ENCODE data around the gene DOK6.

The DOK6 gene

GRCh38 chr18:69691008-69691760, 290.5 kb downstream of the DOK6 start:
- FAIRE-seq, result no peak

DNA sequence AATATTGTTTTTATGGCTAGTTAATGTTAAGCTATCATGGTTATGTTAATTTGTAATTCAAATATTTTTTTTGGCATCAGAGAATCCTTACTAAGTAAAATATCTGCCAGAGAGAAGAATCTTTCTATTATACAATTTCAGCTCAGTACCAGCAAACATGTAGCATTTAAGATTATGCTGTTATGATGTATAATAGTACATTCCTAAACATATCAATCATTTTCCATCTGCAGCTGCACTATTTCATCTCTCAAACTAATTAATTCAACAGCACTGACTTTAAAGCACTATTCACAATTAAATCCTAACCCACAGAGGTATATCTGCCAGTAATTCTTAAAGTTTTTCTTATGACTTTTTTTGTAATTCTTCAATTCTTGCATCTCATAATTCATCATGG, 296.4 kb downstream of the DOK6 start:
- FAIRE-seq, result no peak

DNA sequence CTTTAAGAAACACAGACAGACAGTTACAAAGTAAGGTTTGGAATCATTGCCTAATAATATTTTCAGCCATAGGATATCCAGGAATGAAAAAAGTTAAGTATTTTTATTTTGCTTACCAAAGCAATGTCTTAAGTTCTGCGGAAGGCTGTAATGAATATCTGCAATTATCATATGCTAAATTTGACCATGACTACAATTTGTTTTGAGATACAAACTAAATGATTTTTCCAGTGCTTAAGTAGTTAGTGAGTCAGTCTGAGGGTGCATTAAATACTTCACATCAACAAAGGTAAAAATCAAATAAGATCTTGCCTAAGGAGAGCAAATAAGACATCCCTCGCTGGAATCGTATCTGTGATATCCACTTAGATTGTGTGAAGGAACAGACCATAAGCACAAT, 297.0 kb downstream of the DOK6 start:
- no peak for FAIRE-seq

DNA sequence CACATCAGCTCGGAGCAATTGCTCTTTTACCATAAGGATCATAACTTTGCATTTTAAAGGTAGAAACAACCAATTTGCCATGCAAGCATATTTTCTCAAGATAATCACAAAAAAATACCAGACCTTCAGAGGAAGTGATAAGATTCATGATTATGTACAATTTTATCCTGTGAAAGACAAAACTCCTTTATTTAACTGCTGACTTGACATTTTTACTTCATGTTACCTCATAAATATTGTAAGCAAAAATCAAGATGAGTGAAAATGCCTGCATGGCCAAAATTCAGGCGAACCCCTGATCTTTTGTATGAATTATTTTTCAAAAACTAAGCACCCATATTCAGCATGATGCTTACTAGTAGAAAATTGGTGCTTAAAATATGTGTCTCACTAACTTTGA, 300.6 kb downstream of the DOK6 start:
- FAIRE-seq, result no peak

DNA sequence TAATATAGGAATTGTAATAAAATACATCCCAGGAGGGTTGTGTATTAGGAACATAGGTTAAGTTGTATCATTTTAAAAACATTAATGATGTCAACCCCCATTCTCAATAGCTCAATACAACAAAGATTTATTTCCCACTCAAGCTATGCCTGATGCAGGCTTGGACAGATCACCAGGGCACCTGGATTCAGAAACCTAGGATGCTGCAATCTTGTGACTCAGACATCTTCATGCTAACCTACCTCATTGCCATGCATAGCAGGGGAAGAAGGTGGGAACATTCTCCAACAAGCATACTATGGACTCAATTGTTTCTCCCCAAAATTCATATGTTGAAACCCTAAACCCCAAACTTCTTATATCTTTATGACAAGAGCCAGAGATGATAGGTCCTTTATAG, 302.8 kb downstream of the DOK6 start:
- no peak for FAIRE-seq

GRCh38 chr18:69705987-69706386, 305.3 kb downstream of the DOK6 start:
- FAIRE-seq, result no peak

GRCh38 chr18:69708844-69709243, 308.2 kb downstream of the DOK6 start:
- no peak for FAIRE-seq

- no peak for FAIRE-seq
These were observed 314.6 kb downstream of the DOK6 start for GRCh38 chr18:69715191-69715795.

DNA sequence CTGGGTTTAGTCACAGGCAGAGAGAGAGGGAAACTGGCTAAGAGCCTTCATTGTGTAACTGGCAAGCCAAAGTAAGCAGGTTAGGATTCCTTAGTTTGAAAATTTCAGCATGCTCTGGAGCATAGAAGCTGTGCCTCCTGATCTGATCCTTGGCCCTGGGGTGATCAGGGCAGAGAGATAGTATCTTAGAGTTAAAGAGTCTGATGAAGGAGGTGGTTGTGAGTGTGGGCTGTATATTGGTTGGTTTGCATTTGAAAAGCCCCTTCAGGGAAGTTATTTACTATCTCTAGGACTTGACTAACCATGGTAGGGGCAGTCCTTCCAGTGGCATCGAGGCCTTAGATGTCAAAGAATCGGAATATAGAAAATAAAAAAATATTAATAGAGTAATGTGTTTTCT, 316.9 kb downstream of the DOK6 start:
- no peak for FAIRE-seq

DNA sequence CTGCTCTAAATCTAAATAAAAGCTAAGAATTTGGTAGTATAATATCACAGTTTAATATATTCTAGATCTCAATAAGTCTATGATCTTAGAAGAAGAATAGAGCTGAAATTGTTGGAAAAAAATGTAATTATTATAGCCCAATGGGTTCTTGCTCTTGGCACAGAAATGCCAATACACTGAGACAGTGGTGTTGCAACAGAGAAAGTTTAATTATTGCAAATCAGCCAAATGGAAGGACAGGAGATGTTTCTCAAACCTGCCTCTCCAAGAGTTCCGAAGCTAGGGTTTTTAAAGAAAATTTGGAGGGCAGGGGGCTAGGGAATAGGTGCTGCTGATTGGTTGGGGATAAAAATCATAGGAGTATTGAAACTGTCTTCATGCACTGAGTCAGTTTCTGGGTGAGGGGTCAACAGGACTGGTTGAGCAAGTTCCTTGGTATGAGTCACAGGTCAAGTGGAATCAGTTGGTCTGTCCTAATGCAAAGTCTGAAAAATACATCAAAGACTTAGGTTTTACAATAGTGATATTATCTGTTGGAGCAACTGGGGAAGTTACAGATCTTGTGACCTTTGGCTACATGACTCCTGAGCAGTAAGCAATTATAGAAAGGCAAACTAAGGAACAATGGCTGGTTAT, 318.3 kb downstream of the DOK6 start:
- no peak for FAIRE-seq

GRCh38 chr18:69720422-69720821, 319.7 kb downstream of the DOK6 start:
- no peak for FAIRE-seq

DNA sequence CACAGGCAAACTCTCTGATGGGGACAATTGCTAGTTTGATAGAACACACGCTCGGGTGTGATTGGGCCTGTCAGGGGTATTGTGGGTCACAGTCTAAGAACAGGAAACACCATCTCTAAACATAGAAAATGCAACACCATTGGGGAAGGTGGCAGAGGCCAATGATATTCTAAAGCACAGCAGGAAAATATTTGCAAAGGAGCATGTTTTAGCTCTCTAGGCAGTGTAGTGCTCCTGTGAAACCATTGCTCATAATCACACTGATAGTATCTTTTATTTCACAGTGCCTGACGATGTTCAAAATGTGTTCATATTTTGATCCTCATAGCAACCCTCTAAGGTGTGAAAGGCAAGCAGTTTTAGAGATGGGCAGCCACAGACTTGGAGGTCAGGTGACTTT, 322.7 kb downstream of the DOK6 start:
- FAIRE-seq, result no peak

GRCh38 chr18:69725009-69725408, 324.3 kb downstream of the DOK6 start:
- FAIRE-seq, result no peak

DNA sequence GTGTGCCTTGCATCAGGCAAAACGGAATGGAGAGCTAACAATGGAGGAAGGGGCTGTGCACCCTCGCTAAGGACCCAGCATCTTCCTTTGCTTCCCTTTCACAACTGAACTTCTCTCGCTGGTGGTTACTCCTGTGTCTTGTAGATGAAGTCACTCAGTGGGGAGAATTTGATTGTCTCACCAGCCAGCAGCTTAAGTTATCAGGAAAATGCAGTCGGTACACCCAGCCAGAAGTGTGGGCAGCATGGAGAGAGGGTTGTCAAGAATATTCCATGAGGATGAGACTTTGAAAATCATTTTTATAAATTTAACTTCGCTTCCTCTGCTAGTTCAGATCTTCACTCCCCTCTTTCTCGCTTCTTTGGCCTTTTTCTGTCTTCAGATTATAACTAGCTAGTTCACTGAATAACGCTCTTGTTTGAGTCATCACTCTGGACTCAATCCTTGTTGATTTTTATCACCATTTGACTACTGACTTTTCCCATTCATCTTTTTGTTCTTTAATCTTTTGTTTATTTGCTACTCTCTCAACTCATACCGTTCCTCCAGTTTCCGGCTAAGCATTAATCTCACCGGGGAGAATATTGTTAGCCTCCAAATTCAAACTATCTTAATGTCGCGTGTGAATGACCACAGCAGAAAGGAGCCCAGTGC, 325.3 kb downstream of the DOK6 start:
- FAIRE-seq, result no peak

DNA sequence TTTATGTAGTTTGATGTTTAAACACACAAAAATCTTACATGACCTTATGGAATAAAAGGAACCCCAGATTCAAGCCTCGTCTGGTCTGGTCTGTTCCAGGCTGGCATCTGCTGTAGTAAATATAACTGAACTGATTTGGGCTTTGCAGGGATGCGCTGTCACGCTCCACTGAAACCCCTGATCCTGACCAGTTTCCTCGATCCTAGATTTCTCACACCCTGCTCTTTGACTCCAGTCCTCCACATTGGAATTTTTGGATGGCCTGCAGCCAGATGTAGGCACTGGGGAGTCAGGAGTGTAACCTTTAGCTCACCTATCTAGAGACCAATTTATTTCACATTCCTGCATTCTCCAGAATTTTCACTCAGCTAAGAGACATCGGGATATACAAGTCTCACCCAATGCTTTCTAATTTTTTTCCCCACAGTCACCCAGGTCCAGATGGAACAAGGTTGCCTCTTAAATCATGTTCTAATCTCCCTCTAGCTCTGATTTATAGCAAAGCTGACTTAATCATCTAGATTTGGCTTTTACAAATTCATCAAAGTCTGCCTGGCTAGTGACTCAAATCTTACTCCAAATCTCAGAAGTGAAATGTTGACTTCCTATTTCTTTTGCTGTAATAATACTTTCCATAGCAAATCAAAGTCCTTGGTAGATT, 327.4 kb downstream of the DOK6 start:
- FAIRE-seq, result no peak

GRCh38 chr18:69730664-69731063, 330.0 kb downstream of the DOK6 start:
- FAIRE-seq, result no peak

GRCh38 chr18:69734536-69734935, 333.8 kb downstream of the DOK6 start:
- no peak for FAIRE-seq

GRCh38 chr18:69736730-69737129, 336.0 kb downstream of the DOK6 start:
- FAIRE-seq, result no peak

DNA sequence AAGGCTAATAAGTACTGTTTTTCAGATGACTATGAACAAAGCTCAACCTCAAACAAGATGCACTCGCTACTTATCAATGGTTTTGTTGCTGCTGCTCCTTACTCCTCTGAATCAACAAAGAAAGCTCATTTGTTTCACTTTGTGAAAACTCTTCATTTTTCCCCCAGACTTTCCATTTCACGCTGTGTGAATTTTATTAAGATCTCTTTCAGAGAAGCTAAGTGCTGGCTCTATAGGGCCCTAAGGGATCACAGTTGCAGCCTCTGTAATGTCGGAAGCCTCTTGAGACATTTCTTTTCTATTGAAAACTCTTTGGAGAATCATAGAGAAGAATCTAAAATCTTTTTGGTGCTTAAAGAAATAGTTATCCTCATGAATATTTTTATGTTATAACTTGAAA, 337.2 kb downstream of the DOK6 start:
- no peak for FAIRE-seq

DNA sequence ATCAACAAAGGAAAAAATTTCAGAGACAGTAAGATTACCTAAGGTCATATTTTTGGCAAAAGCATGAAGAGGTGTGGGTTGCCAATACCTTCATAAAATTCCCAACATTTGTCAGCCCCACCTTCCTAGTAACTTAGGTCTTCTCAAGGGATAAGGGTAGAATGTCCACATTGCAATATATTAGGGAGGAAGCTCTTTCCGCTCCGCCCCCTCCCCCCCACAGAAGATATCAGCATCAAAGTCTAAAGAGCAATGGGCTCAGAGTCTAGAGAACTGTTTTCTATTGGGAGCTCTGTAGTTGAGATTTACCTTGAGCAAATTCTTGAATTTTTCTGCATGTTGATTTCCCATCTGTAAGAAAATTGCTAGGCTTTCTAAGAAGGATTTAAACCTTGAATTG, 346.7 kb downstream of the DOK6 start:
- FAIRE-seq, result no peak

DNA sequence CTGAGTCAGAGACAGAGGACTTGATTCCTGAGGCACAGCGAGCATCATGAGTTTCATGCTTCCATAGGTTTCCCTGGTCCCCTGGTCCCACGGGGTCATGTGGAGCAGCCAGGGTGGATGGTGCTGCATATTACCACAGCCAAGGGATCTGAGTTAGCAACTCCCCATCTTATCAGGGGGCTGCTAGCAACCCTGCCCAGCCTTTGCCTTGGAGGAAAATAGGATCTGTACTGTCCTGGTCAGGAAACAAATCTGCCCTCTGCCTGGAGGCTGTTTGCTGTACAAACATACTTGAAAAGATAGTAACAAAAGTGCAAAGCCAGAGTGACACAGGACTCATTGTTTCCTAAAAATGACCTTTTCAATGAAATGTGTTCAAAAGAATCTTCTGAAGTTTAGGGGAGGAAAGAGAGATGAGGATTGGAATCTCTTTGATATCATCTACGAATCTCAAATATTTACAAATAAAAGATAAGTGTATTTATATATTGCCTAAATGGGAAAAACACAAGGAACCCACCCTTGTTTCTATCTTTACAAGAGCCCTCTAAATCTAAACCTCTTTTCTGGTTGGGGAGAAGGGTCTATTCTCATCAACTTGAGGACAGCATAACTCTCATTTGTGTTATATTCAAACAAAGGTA, 352.2 kb downstream of the DOK6 start:
- no peak for FAIRE-seq

DNA sequence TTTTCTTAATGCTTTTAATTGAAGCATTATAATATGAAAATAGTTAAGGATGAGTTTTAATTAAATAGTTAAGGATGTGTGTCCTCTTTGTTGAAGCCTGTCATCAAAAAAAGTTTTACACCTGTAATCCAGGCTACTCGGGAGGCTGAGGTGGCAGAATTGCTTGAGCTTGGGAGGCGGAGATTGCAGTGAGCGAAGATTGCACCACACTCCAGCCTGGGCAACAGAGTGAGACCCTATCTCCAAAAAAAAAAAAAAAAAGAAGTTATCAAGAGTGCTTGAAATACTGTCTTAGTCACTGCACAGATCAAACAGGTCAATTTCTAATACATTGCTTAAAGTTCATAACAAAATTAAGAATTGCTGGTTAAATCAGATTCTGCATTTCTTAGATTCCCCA, 353.4 kb downstream of the DOK6 start:
- no peak for FAIRE-seq

GRCh38 chr18:69755041-69755440, 354.4 kb downstream of the DOK6 start:
- no peak for FAIRE-seq
